Suprapubic skin (tissue), 4 donors: ENCODE measurements around the gene C4orf51.

Experiments used
- CTCF ChIP-seq, 2 donors: fragments of 200-600 bp in 1 of 2; fragments of 450-650 bp in 1 of 2; sonication (generic) in 1 of 2; IDR thresholded peaks; one replicate each; pipeline ENCODE4 v1.5.1; 2016 to 2019; ENCODE audit warnings: antibody characterized with exemption in 2 of 2, mild to moderate bottlenecking in 1 of 2, moderate library complexity in 1 of 2
- EP300 ChIP-seq: sonication (generic); formaldehyde crosslinking; IDR thresholded peaks from one replicate; pipeline ENCODE4 v1.6.1; 2017; ENCODE audit warnings: antibody characterized with exemption
- POLR2A ChIP-seq, 2 donors: fragments of 450-650 bp; IDR thresholded peaks; one replicate each; pipeline ENCODE4 v1.6.1; 2017; ENCODE audit warnings: antibody characterized with exemption in 2 of 2, mild to moderate bottlenecking in 2 of 2, moderate library complexity in 2 of 2
- POLR2AphosphoS5 ChIP-seq, 3 donors: sonication (generic); formaldehyde crosslinking; IDR thresholded peaks; one replicate each; pipeline ENCODE4 v1.6.1; 2017; ENCODE audit warnings: antibody characterized with exemption in 3 of 3

GRCh38 chr4:145769450-145770037, 89.6 kb downstream of the C4orf51 start:
- no peak for TF ChIP-seq CTCF (IDR thresholded peaks at IDR 0.05)
- TF ChIP-seq EP300, result no peak
- no peak for TF ChIP-seq POLR2A (IDR thresholded peaks at IDR 0.05)
- no peak for TF ChIP-seq POLR2AphosphoS5 (IDR thresholded peaks at IDR 0.05)
